Mesothelial cell of epicardium (in vitro differentiated cells): ENCODE measurements around the gene FRMD6. TPM values are rescaled to one million over a fixed set of nuclear protein-coding genes. Genes with fewer than 3 reads are reported as not detected.

Source experiments
- DNase-seq, 2 experiments: peaks; one replicate each; pipeline ENCODE4 v3.0.0; 2021; ENCODE audit warnings: low spot score in 2 of 2; ENCODE audit not compliant: unreplicated experiment in 2 of 2
- H3K27ac Mint-ChIP-seq: 2 replicates; pipeline ENCODE4 v1.8.0; 2021; ENCODE audit warnings: mixed read lengths
- H3K27me3 Mint-ChIP-seq: 2 replicates; pipeline ENCODE4 v1.8.0; 2021; ENCODE audit warnings: low read depth, mixed read lengths
- H3K36me3 Mint-ChIP-seq: 2 replicates; pipeline ENCODE4 v1.8.0; 2021; ENCODE audit warnings: mixed read lengths
- H3K4me1 Mint-ChIP-seq: 2 replicates; pipeline ENCODE4 v1.8.0; 2021; ENCODE audit warnings: mixed read lengths
- H3K4me3 Mint-ChIP-seq: 2 replicates; pipeline ENCODE4 v1.8.0; 2021; ENCODE audit warnings: mild to moderate bottlenecking, moderate library complexity, mixed read lengths
- H3K9me3 Mint-ChIP-seq: 2 replicates; pipeline ENCODE4 v1.8.0; 2021; ENCODE audit warnings: mixed read lengths
- total RNA-seq: library from RNA; stranded (reverse); gene quantifications from 3 replicates; pipeline ENCODE4 v1.2.1, GENCODE V29; 2021
- TF ChIP-seq, protein P1 (sequence below): fragments of 200-600 bp; sonication (generic); IDR thresholded peaks from one replicate; pipeline ENCODE4 v1.5.0; 2021; ENCODE audit warnings: antibody characterized with exemption; ENCODE audit not compliant: unreplicated experiment

Gene FRMD6
- total RNA-seq, 1 donor from 2014 or later = 51.8 TPM

DNA sequence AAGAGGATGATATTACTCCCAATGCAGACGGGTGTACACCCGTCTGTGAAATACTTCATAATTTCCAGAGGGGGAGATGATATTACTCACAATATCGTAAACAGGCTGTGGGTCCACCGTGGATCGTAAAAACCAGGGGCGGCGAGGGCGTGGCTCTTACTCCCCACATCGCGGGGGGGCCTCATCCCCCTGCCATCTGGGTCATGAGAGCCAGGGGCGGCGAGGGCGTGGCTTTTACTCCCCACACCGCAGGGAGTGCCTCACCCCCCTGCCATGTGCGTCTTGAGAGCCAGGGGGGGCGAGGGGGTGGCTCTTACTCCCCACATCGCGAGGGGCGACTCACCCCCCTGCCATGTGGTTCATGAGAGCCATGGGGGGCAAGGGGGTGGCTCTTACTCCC, 122.5 kb downstream of the FRMD6 start:
- peaks cover 8% of the 10 kb centered on the region for H3K4me1 Mint-ChIP-seq
- no peaks in the 10 kb centered on the region for H3K9me3 Mint-ChIP-seq
- H3K36me3 Mint-ChIP-seq = no peaks in the 10 kb centered on the region
- no peak overlapping the region for H3K27ac Mint-ChIP-seq
- no peak overlapping the region for H3K4me3 Mint-ChIP-seq
- no peak for DNase-seq
- no peaks in the 10 kb centered on the region for H3K27me3 Mint-ChIP-seq
- TF ChIP-seq, protein P1, sequence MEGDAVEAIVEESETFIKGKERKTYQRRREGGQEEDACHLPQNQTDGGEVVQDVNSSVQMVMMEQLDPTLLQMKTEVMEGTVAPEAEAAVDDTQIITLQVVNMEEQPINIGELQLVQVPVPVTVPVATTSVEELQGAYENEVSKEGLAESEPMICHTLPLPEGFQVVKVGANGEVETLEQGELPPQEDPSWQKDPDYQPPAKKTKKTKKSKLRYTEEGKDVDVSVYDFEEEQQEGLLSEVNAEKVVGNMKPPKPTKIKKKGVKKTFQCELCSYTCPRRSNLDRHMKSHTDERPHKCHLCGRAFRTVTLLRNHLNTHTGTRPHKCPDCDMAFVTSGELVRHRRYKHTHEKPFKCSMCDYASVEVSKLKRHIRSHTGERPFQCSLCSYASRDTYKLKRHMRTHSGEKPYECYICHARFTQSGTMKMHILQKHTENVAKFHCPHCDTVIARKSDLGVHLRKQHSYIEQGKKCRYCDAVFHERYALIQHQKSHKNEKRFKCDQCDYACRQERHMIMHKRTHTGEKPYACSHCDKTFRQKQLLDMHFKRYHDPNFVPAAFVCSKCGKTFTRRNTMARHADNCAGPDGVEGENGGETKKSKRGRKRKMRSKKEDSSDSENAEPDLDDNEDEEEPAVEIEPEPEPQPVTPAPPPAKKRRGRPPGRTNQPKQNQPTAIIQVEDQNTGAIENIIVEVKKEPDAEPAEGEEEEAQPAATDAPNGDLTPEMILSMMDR = no peak

DNA sequence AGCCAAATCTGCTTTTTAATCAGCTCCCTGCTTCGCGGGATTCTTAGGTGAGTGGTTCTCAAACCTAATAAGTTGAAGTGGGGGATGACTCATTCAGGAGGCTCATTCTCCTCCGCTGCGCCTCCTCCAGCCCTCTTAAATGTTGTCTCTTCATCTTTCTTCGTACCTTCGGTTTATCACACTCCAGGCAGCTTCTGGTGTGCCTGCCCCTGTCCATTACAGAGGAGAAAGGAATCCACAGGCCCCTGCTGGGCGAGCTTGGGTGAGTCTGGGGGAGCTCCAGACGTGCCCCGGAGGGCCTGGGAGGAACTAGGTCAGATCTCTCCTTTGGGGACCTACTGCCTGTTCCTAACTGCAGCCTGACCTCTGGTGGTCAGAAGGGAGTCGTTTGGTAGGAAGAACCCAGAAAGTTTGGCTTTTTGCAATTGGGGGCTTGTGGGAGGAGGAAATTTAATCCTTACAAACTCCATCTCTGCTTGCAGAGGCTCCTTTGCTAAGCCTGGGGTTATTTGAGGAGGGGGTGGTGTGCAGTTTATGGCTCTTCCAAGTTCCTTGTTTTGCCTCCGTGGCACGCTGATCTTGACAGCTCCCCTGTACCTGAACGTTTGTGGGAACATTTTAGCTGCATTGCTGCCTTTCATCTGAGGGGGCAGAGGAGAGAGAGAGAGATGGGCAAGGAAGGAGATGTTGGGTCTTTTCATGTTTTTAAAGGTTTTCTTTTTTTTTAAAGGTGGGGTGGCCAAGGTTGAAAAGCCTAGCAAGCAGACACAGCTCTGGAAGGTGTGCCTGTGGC, 124.6 kb downstream of the FRMD6 start:
- Mint-ChIP-seq H3K4me1 (peaks cover 9% of the 10 kb centered on the region), H3K27ac (no peak overlapping the region), H3K4me3 (peak overlapping the region; percentile 61), H3K27me3 (peaks cover 4% of the 10 kb centered on the region), H3K36me3 (no peaks in the 10 kb centered on the region), H3K9me3 (no peaks in the 10 kb centered on the region)
- TF ChIP-seq, protein P1 = peak; percentile 57
- peak in 1 of 2 experiments; percentile 44 for DNase-seq

DNA sequence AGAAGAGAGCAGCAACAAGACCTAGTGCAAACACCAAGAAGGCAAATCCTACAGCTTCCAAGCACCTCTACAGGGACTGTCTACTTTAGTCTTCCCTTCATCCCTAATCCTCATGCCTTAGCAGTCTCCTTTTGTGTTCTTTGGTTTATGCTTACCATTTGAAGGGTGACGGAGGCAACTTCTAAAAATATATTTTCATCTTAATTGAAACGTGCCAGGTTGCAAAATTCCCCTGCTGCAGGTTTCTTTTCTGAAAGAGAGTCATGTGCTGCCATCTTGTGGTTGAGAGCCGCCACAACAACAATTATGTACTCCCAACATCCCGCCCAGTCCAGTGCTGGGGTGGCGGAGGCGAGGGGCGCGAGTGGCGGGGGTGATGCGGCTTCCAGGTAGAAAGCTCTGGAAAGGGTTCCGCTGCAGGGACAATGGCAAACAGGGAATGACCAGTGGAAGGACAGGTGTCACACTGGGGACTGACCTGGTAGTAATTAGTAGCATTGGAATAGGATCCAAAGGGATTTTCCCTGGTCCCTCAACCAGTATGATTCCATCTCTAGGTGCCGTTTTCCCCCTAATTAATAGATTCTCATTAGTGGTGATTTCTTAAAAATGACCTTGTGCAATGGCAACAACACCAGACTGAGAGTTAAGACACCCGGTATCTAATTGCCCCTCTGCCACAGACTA, 128.4 kb downstream of the FRMD6 start:
- Mint-ChIP-seq H3K4me3 (no peak overlapping the region), H3K4me1 (peaks cover 9% of the 10 kb centered on the region), H3K9me3 (no peaks in the 10 kb centered on the region), H3K27me3 (peaks cover 31% of the 10 kb centered on the region), H3K36me3 (no peaks in the 10 kb centered on the region), H3K27ac (no peak overlapping the region)
- TF ChIP-seq, protein P1 = peak; percentile 93
- peak; percentile 42 to 76 for DNase-seq

Other genes with a start within 250 kb of the FRMD6 start
- 47.2 to 56.2 TPM (median 52.4 TPM) in 3 replicates for gene GNG2, start 208.7 kb downstream of the FRMD6 start, total RNA-seq